Activated T-cell treated with anti-CD3 and anti-CD28 coated beads, Interleukin-2, amount 50 U/mL, for 4 hours (primary cell): ENCODE data around the gene LTB. TPM values are rescaled to one million over a fixed set of nuclear protein-coding genes. Genes with fewer than 3 reads are reported as not detected.

Experiments
- ATAC-seq, 2 donors: fragments of 200-7000 bp; cut with Tn5 transposase; one replicate each; pipeline ENCODE4 v1.10.0; 2021
- DNase-seq: peaks from one replicate; pipeline ENCODE4 v3.0.0-alpha.2; 2020
- H3K27me3 Mint-ChIP-seq: one replicate; pipeline ENCODE4 v1.8.0; 2021; ENCODE audit warnings: low read depth, mixed read lengths
- H3K36me3 Mint-ChIP-seq: one replicate; pipeline ENCODE4 v1.8.0; 2022; ENCODE audit warnings: mixed read lengths; ENCODE audit not compliant: insufficient read depth
- H3K4me1 Mint-ChIP-seq: one replicate; pipeline ENCODE4 v1.8.0; 2021; ENCODE audit warnings: low read depth, mixed read lengths
- H3K4me3 Mint-ChIP-seq: one replicate; pipeline ENCODE4 v1.8.0; 2021; ENCODE audit warnings: mild to moderate bottlenecking, moderate library complexity, mixed read lengths
- H3K9me3 Mint-ChIP-seq: one replicate; pipeline ENCODE4 v1.8.0; 2021; ENCODE audit warnings: mixed read lengths
- total RNA-seq, 3 donors: library from RNA; stranded (reverse); gene quantifications; one replicate each; pipeline ENCODE4 v1.2.1, GENCODE V29; 2021

LTB gene
- total RNA-seq, 3 donors from 2014 or later, result 161 to 210 (median 186) TPM

GRCh38 chr6:31575335-31575901 lies 6.8 kb downstream of the LTB start, which contains the start of gene TNF:
Gene TNF, plus strand, starts transcription at chr6:31575565. Its CDS starts 177 bp downstream, at chr6:31575742.
- peak; percentile 21 to 23 for ATAC-seq
- peak within 1 kb of the TSS; percentile 96 for H3K4me3 Mint-ChIP-seq
- H3K27me3 Mint-ChIP-seq, result no peaks in the 10 kb centered on the region
- H3K4me1 Mint-ChIP-seq, result peaks cover 73% of the 10 kb centered on the region
- peak; percentile 80 for DNase-seq
- H3K36me3 Mint-ChIP-seq, result peaks cover 53% of the 10 kb centered on the region
- no peaks in the 10 kb centered on the region for H3K9me3 Mint-ChIP-seq

GRCh38 chr6:31574106-31575061 lies 7.8 kb downstream of the LTB start:
- Mint-ChIP-seq H3K9me3 (no peaks in the 10 kb centered on the region), H3K36me3 (peaks cover 54% of the 10 kb centered on the region)

GRCh38 chr6:31573239-31574105 lies 8.8 kb downstream of the LTB start:
- H3K4me1 Mint-ChIP-seq, result peaks cover 77% of the 10 kb centered on the region
- H3K9me3 Mint-ChIP-seq, result no peaks in the 10 kb centered on the region
- ATAC-seq, result no peak
- H3K27me3 Mint-ChIP-seq, result no peaks in the 10 kb centered on the region
- peak overlapping the region; percentile 96 for H3K4me3 Mint-ChIP-seq
- peaks cover 48% of the 10 kb centered on the region for H3K36me3 Mint-ChIP-seq
- DNase-seq, result no peak

More at GRCh38 chr6:31574106-31575061, 7.8 kb downstream of the LTB start:
- DNase-seq, result no peak
- Mint-ChIP-seq H3K4me3 (peak overlapping the region; percentile 96), H3K4me1 (peaks cover 77% of the 10 kb centered on the region), H3K27me3 (no peaks in the 10 kb centered on the region)
- ATAC-seq, result peak; percentile 6 to 7

GRCh38 chr6:31572041-31572911 lies 9.9 kb downstream of the LTB start, which contains the start of gene LTA:
Gene LTA, plus strand, starts transcription at chr6:31572289. Its CDS starts 454 bp downstream, at chr6:31572743.
- Mint-ChIP-seq H3K36me3 (peaks cover 42% of the 10 kb centered on the region), H3K9me3 (no peaks in the 10 kb centered on the region), H3K4me3 (peak within 1 kb of the TSS; percentile 96), H3K27me3 (no peaks in the 10 kb centered on the region), H3K4me1 (peaks cover 83% of the 10 kb centered on the region)
- DNase-seq, result peak; percentile 75
- ATAC-seq, result peak; percentile 49 to 57

- DNase-seq, result no peak
- H3K4me3 Mint-ChIP-seq, result peak overlapping the region; percentile 96
Observed at GRCh38 chr6:31569861-31570536, 12.2 kb downstream of the LTB start.

GRCh38 chr6:31568537-31568961 lies 13.7 kb downstream of the LTB start:
- Mint-ChIP-seq H3K36me3 (peaks cover 30% of the 10 kb centered on the region), H3K4me3 (peak overlapping the region; percentile 96), H3K9me3 (no peaks in the 10 kb centered on the region), H3K27me3 (no peaks in the 10 kb centered on the region), H3K4me1 (peaks cover 81% of the 10 kb centered on the region)
- DNase-seq, result peak; percentile 54
- ATAC-seq, result peak; percentile 69

More at GRCh38 chr6:31569861-31570536, 12.2 kb downstream of the LTB start:
- no peaks in the 10 kb centered on the region for H3K9me3 Mint-ChIP-seq
- ATAC-seq, result no peak
- H3K4me1 Mint-ChIP-seq, result peaks cover 85% of the 10 kb centered on the region
- H3K36me3 Mint-ChIP-seq, result peaks cover 30% of the 10 kb centered on the region
- H3K27me3 Mint-ChIP-seq, result no peaks in the 10 kb centered on the region

GRCh38 chr6:31567531-31568370 lies 14.5 kb downstream of the LTB start:
- DNase-seq (no peak), ATAC-seq (peak in 1 of 2 donors; percentile 1)
- no peaks in the 10 kb centered on the region for H3K27me3 Mint-ChIP-seq
- peaks cover 81% of the 10 kb centered on the region for H3K4me1 Mint-ChIP-seq
- no peaks in the 10 kb centered on the region for H3K9me3 Mint-ChIP-seq
- H3K4me3 Mint-ChIP-seq, result peak overlapping the region; percentile 96
- peaks cover 29% of the 10 kb centered on the region for H3K36me3 Mint-ChIP-seq

- ATAC-seq (no peak), DNase-seq (no peak)
- Mint-ChIP-seq H3K4me3 (peak overlapping the region; percentile 67), H3K27me3 (no peaks in the 10 kb centered on the region), H3K4me1 (peaks cover 88% of the 10 kb centered on the region), H3K36me3 (peaks cover 43% of the 10 kb centered on the region), H3K9me3 (no peaks in the 10 kb centered on the region)
Observed at GRCh38 chr6:31560697-31561058, 21.5 kb downstream of the LTB start.

GRCh38 chr6:31559958-31560696 lies 22.1 kb downstream of the LTB start:
- peaks cover 37% of the 10 kb centered on the region for H3K36me3 Mint-ChIP-seq
- H3K27me3 Mint-ChIP-seq, result no peaks in the 10 kb centered on the region
- peaks cover 82% of the 10 kb centered on the region for H3K4me1 Mint-ChIP-seq

GRCh38 chr6:31559606-31559957 lies 22.6 kb downstream of the LTB start:
- ATAC-seq, result peak; percentile 13 to 22

More at GRCh38 chr6:31559958-31560696, 22.1 kb downstream of the LTB start:
- Mint-ChIP-seq H3K4me3 (peak overlapping the region; percentile 67), H3K9me3 (no peaks in the 10 kb centered on the region)
- peak; percentile 38 to 41 for ATAC-seq
- DNase-seq, result no peak

GRCh38 chr6:31558631-31559500 lies 23.4 kb downstream of the LTB start:
- Mint-ChIP-seq H3K4me1 (peaks cover 79% of the 10 kb centered on the region), H3K9me3 (no peaks in the 10 kb centered on the region), H3K27me3 (no peaks in the 10 kb centered on the region), H3K36me3 (peaks cover 30% of the 10 kb centered on the region), H3K4me3 (peak overlapping the region; percentile 67)
- DNase-seq, result peak; percentile 66
- peak; percentile 72 to 76 for ATAC-seq

More at GRCh38 chr6:31559606-31559957, 22.6 kb downstream of the LTB start:
- no peak for DNase-seq
- no peaks in the 10 kb centered on the region for H3K9me3 Mint-ChIP-seq
- H3K36me3 Mint-ChIP-seq, result peaks cover 32% of the 10 kb centered on the region
- no peaks in the 10 kb centered on the region for H3K27me3 Mint-ChIP-seq
- H3K4me3 Mint-ChIP-seq, result peak overlapping the region; percentile 67
- peaks cover 81% of the 10 kb centered on the region for H3K4me1 Mint-ChIP-seq
